ENCODE measurements around the gene ARPP21. TPM values are rescaled to one million over a fixed set of nuclear protein-coding genes. Genes with fewer than 3 reads are reported as not detected.
"Not testable (repeated sequence)": the region's sequence is repeated elsewhere in the genome, so short reads cannot be mapped to it uniquely, and the experiment has no call there.

Gene ARPP21
- polyA plus RNA-seq, 3 donors from 2014 or later: not detected

DNA sequence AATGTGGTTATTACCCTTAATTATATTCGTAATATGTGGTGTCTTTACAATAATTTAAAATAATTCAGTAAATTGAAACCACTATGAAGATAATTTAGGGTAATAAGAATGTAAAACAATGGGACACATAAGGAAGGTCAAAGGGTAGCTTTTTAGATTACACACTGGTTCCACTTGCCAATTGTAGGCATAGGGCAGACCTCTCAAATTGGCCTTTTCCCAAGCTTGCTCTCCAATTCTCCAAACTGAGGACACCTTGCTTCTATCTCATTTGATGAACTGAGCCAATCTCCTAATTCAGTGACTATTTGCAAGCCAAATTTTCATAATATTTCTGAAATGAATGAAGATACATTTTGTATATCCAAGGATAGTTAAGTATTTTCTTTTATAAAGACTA lies 151.4 kb downstream of the ARPP21 start:
- H3K27ac Mint-ChIP-seq: no peak overlapping the region
- H3K9me3 Mint-ChIP-seq: peaks cover 0 to 4% (median 2%) of the 10 kb centered on the region in 6 donors
- H3K4me1 Mint-ChIP-seq: no peaks in the 10 kb centered on the region
- H3K36me3 Mint-ChIP-seq: no peaks in the 10 kb centered on the region
- no peak for DNase-seq
- no peak overlapping the region for H3K4me3 Mint-ChIP-seq
- H3K27me3 Mint-ChIP-seq (ENCODE audit: low read depth in 3 of 3): no peaks in the 10 kb centered on the region

DNA sequence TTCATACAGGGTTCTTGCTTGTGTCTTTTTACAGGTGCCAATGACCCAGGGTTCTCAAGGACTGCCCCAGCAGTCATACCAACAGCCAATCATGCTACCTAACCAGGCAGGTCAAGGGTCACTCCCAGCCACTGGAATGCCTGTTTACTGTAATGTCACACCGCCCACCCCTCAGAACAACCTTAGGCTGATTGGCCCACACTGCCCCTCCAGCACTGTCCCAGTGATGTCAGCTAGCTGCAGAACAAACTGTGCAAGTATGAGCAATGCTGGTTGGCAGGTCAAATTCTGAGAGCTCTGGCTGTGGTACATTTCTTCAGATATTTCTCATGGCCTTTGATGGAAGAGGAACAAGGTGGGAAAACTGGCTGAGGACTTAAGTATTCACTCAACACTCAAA lies 154.3 kb downstream of the ARPP21 start:
- H3K36me3 Mint-ChIP-seq: no peaks in the 10 kb centered on the region
- peaks cover 0 to 7% (median 3%) of the 10 kb centered on the region in 6 donors for H3K9me3 Mint-ChIP-seq
- H3K27me3 Mint-ChIP-seq (ENCODE audit: low read depth in 3 of 3): no peaks in the 10 kb centered on the region
- no peak overlapping the region for H3K4me3 Mint-ChIP-seq
- DNase-seq: no peak
- H3K4me1 Mint-ChIP-seq: no peaks in the 10 kb centered on the region
- no peak overlapping the region for H3K27ac Mint-ChIP-seq

DNA sequence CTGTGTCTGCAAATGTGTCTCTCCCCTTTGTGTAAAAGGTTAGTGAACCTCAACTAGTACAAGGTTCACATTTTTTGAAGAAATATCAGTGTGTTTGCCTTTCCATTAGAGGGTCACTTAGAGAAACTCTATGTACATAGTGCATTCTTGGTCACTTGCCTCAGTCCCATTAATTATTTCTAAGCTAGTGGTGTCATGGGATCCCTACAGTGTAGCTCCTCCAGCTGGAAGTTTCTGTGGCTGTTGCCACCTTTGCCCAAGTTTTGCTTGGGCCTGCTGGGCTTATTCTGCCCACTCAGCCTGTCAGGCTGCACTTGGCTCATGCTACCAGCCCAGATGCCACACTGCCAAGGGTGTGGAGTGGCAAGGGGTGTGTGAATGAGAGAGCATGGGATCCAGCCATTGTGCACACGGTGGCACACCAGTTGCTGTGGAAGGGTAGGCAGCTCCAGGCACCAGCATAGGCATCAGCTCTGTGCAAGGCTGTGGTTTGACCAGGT lies 161.7 kb downstream of the ARPP21 start:
- no peak overlapping the region for H3K27ac Mint-ChIP-seq
- H3K9me3 Mint-ChIP-seq: peaks cover 3 to 18% (median 8%) of the 10 kb centered on the region in 6 donors
- H3K4me3 Mint-ChIP-seq: no peak overlapping the region
- no peaks in the 10 kb centered on the region for H3K27me3 Mint-ChIP-seq (ENCODE audit: low read depth in 3 of 3)
- DNase-seq: no peak
- H3K4me1 Mint-ChIP-seq: no peaks in the 10 kb centered on the region
- H3K36me3 Mint-ChIP-seq: no peaks in the 10 kb centered on the region

DNA sequence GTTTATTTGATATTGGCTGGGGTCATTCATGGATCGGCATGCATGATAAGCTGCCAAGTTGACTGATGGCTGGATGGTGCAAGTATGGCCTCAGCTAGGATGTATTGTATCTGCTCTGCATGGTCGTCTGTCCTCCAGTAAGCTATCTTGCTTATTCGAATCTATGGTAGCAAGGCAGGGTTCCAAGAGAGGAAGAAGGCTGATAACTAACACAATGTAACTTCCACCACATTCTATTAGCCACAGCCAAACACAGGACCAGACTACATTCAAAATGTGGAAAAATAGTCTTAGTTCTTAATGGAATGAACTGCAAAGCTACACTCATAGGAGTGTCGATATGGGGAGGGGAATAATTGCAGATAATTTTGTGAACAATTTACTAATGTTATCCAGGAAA lies 175.2 kb downstream of the ARPP21 start:
- DNase-seq: no peak

DNA sequence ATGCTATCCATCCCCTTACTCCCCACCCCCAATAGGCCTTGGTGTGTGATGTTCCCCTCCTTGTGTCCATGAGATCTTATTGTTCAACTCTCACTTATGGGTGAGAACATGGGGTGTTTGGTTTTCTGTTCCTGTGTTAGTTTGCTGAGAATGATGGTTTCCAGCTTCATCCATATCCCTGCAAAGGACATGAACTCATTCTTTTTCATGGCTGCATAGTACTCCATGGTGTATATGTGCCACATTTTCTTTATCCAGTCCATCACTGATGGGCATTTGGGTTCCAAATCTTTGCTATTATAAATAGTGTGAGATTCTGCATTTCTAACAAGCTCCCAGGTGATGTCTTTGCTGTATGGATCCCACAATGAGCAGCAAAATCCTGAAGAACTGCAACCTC lies 176.5 kb downstream of the ARPP21 start:
- not testable (repeated sequence) for H3K27me3 Mint-ChIP-seq (ENCODE audit: low read depth in 3 of 3); H3K4me1 Mint-ChIP-seq; DNase-seq; H3K36me3 Mint-ChIP-seq; H3K27ac Mint-ChIP-seq; H3K4me3 Mint-ChIP-seq
- peaks cover 0 to 22% (median 4%) of the 10 kb centered on the region in 6 donors for H3K9me3 Mint-ChIP-seq

More for the DNA sequence above, 175.2 kb downstream of the ARPP21 start:
- H3K4me1 Mint-ChIP-seq: no peaks in the 10 kb centered on the region
- peaks cover 0 to 25% (median 5%) of the 10 kb centered on the region in 6 donors for H3K9me3 Mint-ChIP-seq
- no peaks in the 10 kb centered on the region for H3K27me3 Mint-ChIP-seq (ENCODE audit: low read depth in 3 of 3)
- H3K4me3 Mint-ChIP-seq: no peak overlapping the region
- H3K27ac Mint-ChIP-seq: no peak overlapping the region
- no peaks in the 10 kb centered on the region for H3K36me3 Mint-ChIP-seq

DNA sequence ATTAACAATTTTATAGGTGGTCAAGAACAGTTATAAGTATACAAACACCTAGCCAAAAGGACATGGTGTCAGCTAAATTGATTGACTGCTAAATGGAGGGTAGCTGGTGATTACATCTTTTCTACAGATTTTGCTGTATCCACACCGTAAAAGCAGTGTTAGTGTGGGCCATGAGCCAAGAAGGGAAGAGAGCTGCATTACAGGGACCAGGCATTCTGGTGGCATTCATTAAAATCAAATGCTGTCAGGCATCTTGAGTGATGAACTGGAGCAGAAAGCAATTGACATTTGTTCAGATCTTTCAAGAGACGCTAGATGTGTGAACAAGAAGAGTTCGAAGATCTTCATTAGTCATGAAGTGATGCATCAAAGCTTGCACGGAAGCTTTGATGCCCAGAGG lies 177.9 kb downstream of the ARPP21 start:
- DNase-seq: no peak
- H3K27ac Mint-ChIP-seq: no peak overlapping the region
- no peaks in the 10 kb centered on the region for H3K27me3 Mint-ChIP-seq (ENCODE audit: low read depth in 3 of 3)

DNA sequence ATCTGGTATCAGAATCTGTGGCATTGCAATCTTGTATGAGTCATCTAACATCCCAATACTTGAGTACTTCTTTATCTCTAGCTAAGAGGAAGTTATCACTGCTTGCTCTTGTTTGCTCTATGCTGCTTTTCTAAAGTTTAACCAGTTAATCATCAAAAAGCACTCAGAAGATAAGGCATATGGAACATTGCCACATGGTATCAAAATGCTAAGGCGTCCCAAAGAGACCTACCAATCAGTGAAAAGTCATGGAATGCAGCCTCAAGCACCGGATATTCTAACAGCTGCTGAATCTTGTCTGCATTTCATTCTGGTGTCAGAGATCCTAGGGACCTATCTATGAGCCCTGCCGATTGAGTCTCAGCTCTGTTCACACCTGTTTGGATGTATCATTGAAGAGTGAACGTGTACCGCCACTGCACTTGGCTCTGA lies 192.8 kb downstream of the ARPP21 start:
- Mint-ChIP-seq H3K4me1 (no peaks in the 10 kb centered on the region), H3K4me3 (no peak overlapping the region), H3K27me3 (ENCODE audit: low read depth in 3 of 3) (peaks cover 0 to 2% (median 0%) of the 10 kb centered on the region in 3 donors), H3K9me3 (peaks cover 0 to 24% (median 8%) of the 10 kb centered on the region in 6 donors), H3K27ac (no peak overlapping the region), H3K36me3 (peaks cover 0 to 4% (median 0%) of the 10 kb centered on the region in 3 donors)
- DNase-seq: no peak

More for the DNA sequence above, 177.9 kb downstream of the ARPP21 start:
- Mint-ChIP-seq H3K4me3 (no peak overlapping the region), H3K4me1 (no peaks in the 10 kb centered on the region), H3K9me3 (peaks cover 0 to 20% (median 5%) of the 10 kb centered on the region in 6 donors), H3K36me3 (no peaks in the 10 kb centered on the region)
